CD14-positive monocyte (primary cell): Measurements from ENCODE around the gene LDHB. TPM values are rescaled to one million over a fixed set of nuclear protein-coding genes. Genes with fewer than 3 reads are reported as not detected.

Experiments
- DNase-seq, 3 donors: peaks; one replicate each; pipeline ENCODE4 v3.0.0-alpha.2; 2011 to 2022
- H2AFZ ChIP-seq: 2 replicates; pipeline ENCODE4 v1.6.0; 2012; ENCODE audit warnings: mild to moderate bottlenecking, low read depth, low read length, inconsistent platforms; ENCODE audit not compliant: insufficient read depth, poor library complexity, severe bottlenecking
- H3K27ac ChIP-seq, 2 donors: 1 replicate in 1 of 2; 2 replicates in 1 of 2; pipeline ENCODE4 v1.5.1; 2012 to 2013; ENCODE audit warnings: low read length in 2 of 2, control low read depth in 1 of 2, inconsistent platforms in 1 of 2, low read depth in 1 of 2, mild to moderate bottlenecking in 1 of 2
- H3K27me3 ChIP-seq, 2 donors: one replicate each; pipeline versions ENCODE4 v1.6.0 to v1.6.1; 2011 to 2013; ENCODE audit warnings: low read length in 2 of 2; ENCODE audit not compliant: control insufficient read depth in 2 of 2, insufficient read depth in 2 of 2
- H3K36me3 ChIP-seq, 2 donors: replicated peaks in 1 of 2; 1 replicate in 1 of 2; 2 replicates in 1 of 2; pipeline versions ENCODE4 v1.5.1 to v1.6.1; 2012 to 2013; ENCODE audit warnings: low read length in 2 of 2, control low read depth in 1 of 2, inconsistent platforms in 1 of 2, mild to moderate bottlenecking in 1 of 2; ENCODE audit not compliant: insufficient read depth in 2 of 2, control insufficient read depth in 1 of 2
- H3K4me1 ChIP-seq, 2 donors: 1 replicate in 1 of 2; 2 replicates in 1 of 2; pipeline versions ENCODE4 v1.5.1 to v1.6.1; 2012 to 2013; ENCODE audit warnings: low read length in 2 of 2, control low read depth in 1 of 2, inconsistent platforms in 1 of 2, mild to moderate bottlenecking in 1 of 2, moderate library complexity in 1 of 2; ENCODE audit not compliant: insufficient read depth in 2 of 2, control insufficient read depth in 1 of 2
- H3K4me2 ChIP-seq: replicated peaks from 2 replicates; pipeline ENCODE3; 2012; ENCODE audit warnings: low read length, moderate library complexity, mild to moderate bottlenecking; ENCODE audit not compliant: poor library complexity, severe bottlenecking; ENCODE audit errors: extremely low read depth
- H3K4me3 ChIP-seq, 3 experiments: fragments of 200-600 bp in 1 of 3; sonication (generic) in 1 of 3; replicated peaks in 1 of 3; 1 replicate in 2 of 3; 2 replicates in 1 of 3; pipeline ENCODE4 v1.5.1; 2011 to 2013; ENCODE audit warnings: low read length in 3 of 3, mild to moderate bottlenecking in 3 of 3, control low read depth in 2 of 3, low read depth in 2 of 3, inconsistent platforms in 1 of 3, moderate library complexity in 1 of 3
- H3K79me2 ChIP-seq: 2 replicates; pipeline ENCODE4 v1.6.0; 2012; ENCODE audit warnings: mild to moderate bottlenecking, control low read depth, inconsistent platforms, low read length, moderate library complexity; ENCODE audit not compliant: insufficient read depth
- H3K9ac ChIP-seq: 2 replicates; pipeline ENCODE4 v1.6.0; 2017; ENCODE audit warnings: low read length, mild to moderate bottlenecking; ENCODE audit not compliant: insufficient read depth, poor library complexity, severe bottlenecking
- H3K9me3 ChIP-seq, 2 donors: replicated peaks in 1 of 2; 1 replicate in 1 of 2; 2 replicates in 1 of 2; pipeline versions ENCODE4 v1.5.1 to v1.6.1; 2012 to 2013; ENCODE audit warnings: low read length in 2 of 2, control low read depth in 1 of 2; ENCODE audit not compliant: control insufficient read depth in 1 of 2, insufficient read depth in 1 of 2
- H4K20me1 ChIP-seq: 2 replicates; pipeline ENCODE4 v1.6.0; 2012; ENCODE audit warnings: mild to moderate bottlenecking, low read length, control low read depth, moderate library complexity; ENCODE audit not compliant: insufficient read depth
- H3K27ac Mint-ChIP-seq, 7 donors: one replicate each; pipeline ENCODE4 v1.8.0; 2020; ENCODE audit warnings: mild to moderate bottlenecking in 7 of 7, mixed read lengths in 7 of 7, moderate library complexity in 6 of 7, inconsistent platforms in 2 of 7
- H3K27me3 Mint-ChIP-seq, 3 donors: one replicate each; pipeline ENCODE4 v1.8.0; 2021 to 2022; ENCODE audit warnings: low read depth in 3 of 3, mild to moderate bottlenecking in 3 of 3, mixed read lengths in 3 of 3, moderate library complexity in 3 of 3, inconsistent platforms in 1 of 3
- H3K36me3 Mint-ChIP-seq, 2 donors: one replicate each; pipeline ENCODE4 v1.8.0; 2020; ENCODE audit warnings: mixed read lengths in 2 of 2, inconsistent platforms in 1 of 2, mild to moderate bottlenecking in 1 of 2
- H3K4me1 Mint-ChIP-seq: one replicate; pipeline ENCODE4 v1.8.0; 2020; ENCODE audit warnings: mild to moderate bottlenecking, mixed read lengths
- H3K4me3 Mint-ChIP-seq, 2 donors: one replicate each; pipeline ENCODE4 v1.8.0; 2020; ENCODE audit warnings: mild to moderate bottlenecking in 2 of 2, mixed read lengths in 2 of 2, moderate library complexity in 1 of 2
- H3K9me3 Mint-ChIP-seq, 7 donors: one replicate each; pipeline ENCODE4 v1.8.0; 2020 to 2022; ENCODE audit warnings: mixed read lengths in 7 of 7, mild to moderate bottlenecking in 6 of 7, moderate library complexity in 6 of 7, inconsistent platforms in 2 of 7
- WGBS: methylation state at CpG from one replicate; pipeline ENCODE4 v1.1.5; 2013; ENCODE audit warnings: missing lambda C conversion rate; ENCODE audit not compliant: insufficient coverage; 5-methylcytosine and 5-hydroxymethylcytosine counted together
- intact Hi-C, 2 donors: fragments of 100-400 bp; cut with micrococcal nuclease; formaldehyde crosslinking; loops; one replicate each; pipeline versions ENCODE4 v1.15.0 to v1.15.1; 2023
- polyA plus RNA-seq, 3 donors: library from polyadenylated mRNA; depleted of rRNA in 1 of 3; unstranded in 2 of 3; stranded (reverse) in 1 of 3; fragments of 300-500 nt in 2 of 3; fragments of >200 nt in 1 of 3; fragmentation: Illumina TruSeq in 2 of 3; gene quantifications; 1 replicate in 2 of 3; 2 replicates in 1 of 3; pipeline ENCODE4 v1.2.3, GENCODE V29; 2012 to 2021
- TF ChIP-seq, protein P1 (sequence below): fragments of 200-600 bp; IDR thresholded peaks from one replicate; pipeline ENCODE4 v1.8.0; 2022; ENCODE audit warnings: antibody characterized with exemption, mild to moderate bottlenecking

Gene LDHB
- polyA plus RNA-seq, 3 donors: 49.6 to 148 (median 121) TPM

GRCh38 chr12:21699851-21700250 lies 42.2 kb upstream of the LDHB start:
- Mint-ChIP-seq H3K4me3 (no peak overlapping the region), H3K9me3 (peaks cover 0 to 3% (median 0%) of the 10 kb centered on the region in 7 donors), H3K36me3 (no peaks in the 10 kb centered on the region), H3K4me1 (peaks cover 4% of the 10 kb centered on the region), H3K27me3 (no peaks in the 10 kb centered on the region), H3K27ac (no peak overlapping the region)
- Histone ChIP-seq H3K4me3 (no peak overlapping the region), H3K27ac (no peak overlapping the region), H2AFZ (no peak overlapping the region), H3K79me2 (no peaks in the 10 kb centered on the region), H3K4me1 (peaks cover 0 to 1% of the 10 kb centered on the region in 2 donors), H4K20me1 (no peaks in the 10 kb centered on the region), H3K36me3 (no peaks in the 10 kb centered on the region), H3K27me3 (no peaks in the 10 kb centered on the region), H3K9me3 (no peaks in the 10 kb centered on the region), H3K4me2 (no peak overlapping the region), H3K9ac (no peak overlapping the region)
- intact Hi-C loops: loop anchor here (5.0 kb wide), 2 partner anchors 742 to 757 kb away; no protein-coding TSS in a partner anchor
- no peak for DNase-seq
- TF ChIP-seq, protein P1, sequence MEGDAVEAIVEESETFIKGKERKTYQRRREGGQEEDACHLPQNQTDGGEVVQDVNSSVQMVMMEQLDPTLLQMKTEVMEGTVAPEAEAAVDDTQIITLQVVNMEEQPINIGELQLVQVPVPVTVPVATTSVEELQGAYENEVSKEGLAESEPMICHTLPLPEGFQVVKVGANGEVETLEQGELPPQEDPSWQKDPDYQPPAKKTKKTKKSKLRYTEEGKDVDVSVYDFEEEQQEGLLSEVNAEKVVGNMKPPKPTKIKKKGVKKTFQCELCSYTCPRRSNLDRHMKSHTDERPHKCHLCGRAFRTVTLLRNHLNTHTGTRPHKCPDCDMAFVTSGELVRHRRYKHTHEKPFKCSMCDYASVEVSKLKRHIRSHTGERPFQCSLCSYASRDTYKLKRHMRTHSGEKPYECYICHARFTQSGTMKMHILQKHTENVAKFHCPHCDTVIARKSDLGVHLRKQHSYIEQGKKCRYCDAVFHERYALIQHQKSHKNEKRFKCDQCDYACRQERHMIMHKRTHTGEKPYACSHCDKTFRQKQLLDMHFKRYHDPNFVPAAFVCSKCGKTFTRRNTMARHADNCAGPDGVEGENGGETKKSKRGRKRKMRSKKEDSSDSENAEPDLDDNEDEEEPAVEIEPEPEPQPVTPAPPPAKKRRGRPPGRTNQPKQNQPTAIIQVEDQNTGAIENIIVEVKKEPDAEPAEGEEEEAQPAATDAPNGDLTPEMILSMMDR: no peak

DNA sequence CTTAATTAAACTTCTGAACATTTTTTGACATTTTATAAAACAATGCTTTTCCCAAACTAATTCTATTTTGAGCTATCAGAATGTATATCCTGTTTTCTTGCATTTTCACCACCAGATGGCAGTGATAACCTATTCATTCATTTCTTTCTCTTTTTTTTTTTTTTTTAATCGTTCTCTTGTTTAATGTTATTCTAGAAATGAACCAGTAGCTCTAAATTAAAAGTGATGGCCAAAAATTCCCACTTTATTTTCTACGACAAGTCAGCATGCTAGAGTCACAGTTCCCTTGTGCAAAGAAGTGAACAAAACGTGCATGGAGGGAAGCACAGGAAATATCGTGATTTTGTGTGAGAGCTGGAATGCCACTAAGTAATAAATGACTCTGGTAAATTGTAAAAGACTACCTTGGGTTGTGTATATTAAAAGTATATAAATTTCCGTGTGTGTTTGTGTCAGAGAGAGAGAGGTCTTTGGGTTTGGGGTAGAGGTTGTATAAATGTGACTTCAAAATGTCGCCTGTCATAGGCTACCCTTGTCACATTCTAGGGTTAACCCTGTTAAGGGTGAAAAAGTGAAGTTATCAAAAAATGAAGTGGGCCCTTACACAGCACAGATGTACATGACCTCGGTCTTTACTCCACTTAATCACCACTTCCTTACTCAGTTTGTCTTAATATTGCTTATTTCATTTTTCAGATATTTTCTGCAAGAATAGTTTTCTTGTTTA lies 40.4 kb upstream of the LDHB start:
- Histone ChIP-seq H3K9me3 (no peaks in the 10 kb centered on the region), H2AFZ (no peak overlapping the region), H3K4me2 (no peak overlapping the region), H3K9ac (no peak overlapping the region), H3K4me3 (no peak overlapping the region), H3K79me2 (no peaks in the 10 kb centered on the region), H4K20me1 (no peaks in the 10 kb centered on the region), H3K36me3 (no peaks in the 10 kb centered on the region), H3K27ac (no peak overlapping the region), H3K4me1 (peaks cover 0 to 3% of the 10 kb centered on the region in 2 donors), H3K27me3 (no peaks in the 10 kb centered on the region)
- Mint-ChIP-seq H3K4me1 (peaks cover 7% of the 10 kb centered on the region), H3K9me3 (peaks cover 0 to 2% (median 0%) of the 10 kb centered on the region in 7 donors), H3K4me3 (peak overlapping the region in 1 of 2 donors; percentile 61), H3K36me3 (no peaks in the 10 kb centered on the region), H3K27ac (no peak overlapping the region), H3K27me3 (no peaks in the 10 kb centered on the region)
- 11% methylated on average over 2 of the region's 7 CpGs for WGBS
- intact Hi-C loops: loop anchor here (5.0 kb wide), 2 partner anchors 744 to 759 kb away; no protein-coding TSS in a partner anchor
- DNase-seq: peak in 1 of 3 donors; percentile 2
- TF ChIP-seq, protein P1: peak; percentile 65
